GM12874 (cell line): ENCODE data around the gene MACROD2.

ENCODE experiments used
- CTCF ChIP-seq: IDR thresholded peaks from 2 replicates; pipeline ENCODE4 v1.5.1; 2011; ENCODE audit warnings: low read depth, mild to moderate bottlenecking, control low read depth, low read length, moderate library complexity; ENCODE audit not compliant: insufficient read depth

Gene MACROD2

GRCh38 chr20:15916623-15917022 is 1921.3 kb downstream of the MACROD2 start:
- TF ChIP-seq CTCF: no peak

- TF ChIP-seq CTCF: no peak
Measured at GRCh38 chr20:15917283-15917682, 1922.0 kb downstream of the MACROD2 start.

DNA sequence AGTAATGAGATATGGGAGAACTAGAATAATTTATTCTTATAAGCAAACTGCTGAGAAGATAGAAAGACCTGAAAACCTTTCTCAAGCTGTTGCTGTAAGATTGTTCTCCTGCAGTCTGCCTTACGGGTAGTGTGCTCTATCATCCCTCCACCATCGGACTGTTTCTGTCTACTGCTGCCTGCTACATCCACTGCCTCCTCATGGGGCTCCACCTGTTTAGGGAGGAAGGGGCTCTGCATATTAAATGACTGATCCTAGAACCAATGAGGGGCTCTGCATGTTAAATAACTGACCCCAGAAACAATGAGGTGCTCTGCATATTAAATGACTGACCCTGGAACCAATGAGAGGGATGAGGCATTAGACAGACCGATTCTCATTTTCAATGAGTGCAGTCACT is 1923.3 kb downstream of the MACROD2 start:
- TF ChIP-seq CTCF: no peak

DNA sequence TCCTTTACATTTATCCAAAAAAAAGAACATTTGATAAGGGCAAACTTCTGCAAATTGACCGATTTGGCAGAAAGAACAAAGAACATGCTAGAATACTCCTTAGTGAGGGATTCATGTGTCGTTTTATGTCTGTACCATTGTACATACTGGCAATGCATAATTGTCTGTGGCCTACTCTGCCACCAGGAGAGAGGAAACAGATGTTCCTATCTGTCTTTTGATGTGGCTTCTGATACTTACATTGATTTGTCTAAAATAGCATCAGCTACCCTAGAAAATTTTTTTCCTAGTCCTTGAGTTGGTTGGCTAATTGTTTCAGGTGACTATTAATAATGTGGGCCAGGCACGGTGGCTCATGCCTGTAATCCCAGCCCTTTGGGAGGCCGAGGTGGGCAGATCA is 1923.8 kb downstream of the MACROD2 start:
- TF ChIP-seq CTCF: no peak

DNA sequence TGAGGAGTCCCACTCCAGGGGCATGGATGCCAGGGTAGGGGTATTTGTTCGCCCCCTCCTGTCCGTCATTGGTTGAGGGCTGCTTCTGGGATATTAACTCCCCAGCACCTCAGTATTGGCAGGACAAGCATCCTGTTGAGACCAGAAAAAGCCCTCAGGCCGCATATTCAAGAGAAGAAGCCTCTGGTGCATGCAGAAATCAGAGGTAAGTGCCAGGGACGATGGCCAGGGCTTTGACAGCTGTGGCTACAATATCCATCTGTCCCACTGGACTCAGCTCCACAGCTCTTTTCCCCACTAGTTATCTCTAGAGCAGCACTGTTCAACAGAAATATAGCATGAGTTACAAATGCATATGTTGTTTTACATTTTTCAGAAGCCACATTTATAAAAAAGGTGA is 1926.6 kb downstream of the MACROD2 start:
- no peak for TF ChIP-seq CTCF

DNA sequence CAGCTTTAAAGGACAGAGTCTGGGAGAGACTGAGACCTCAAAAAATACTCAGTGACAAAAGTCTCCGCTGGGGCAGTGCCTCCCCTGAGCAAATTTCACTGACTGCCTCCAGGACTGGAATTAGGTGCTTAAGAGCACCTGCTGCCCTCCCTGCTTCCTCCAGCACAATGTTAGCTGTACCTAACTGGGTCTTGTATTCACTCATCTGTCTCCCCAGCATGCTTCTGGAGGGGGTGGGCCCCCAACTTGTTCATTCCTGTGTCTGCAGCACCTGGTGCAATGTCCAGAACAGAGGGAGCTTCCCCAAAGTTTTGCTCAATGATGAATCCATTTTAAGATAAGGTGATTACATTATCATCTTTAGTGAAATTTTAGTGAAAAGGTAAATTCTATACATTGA is 1927.2 kb downstream of the MACROD2 start:
- no peak for TF ChIP-seq CTCF

DNA sequence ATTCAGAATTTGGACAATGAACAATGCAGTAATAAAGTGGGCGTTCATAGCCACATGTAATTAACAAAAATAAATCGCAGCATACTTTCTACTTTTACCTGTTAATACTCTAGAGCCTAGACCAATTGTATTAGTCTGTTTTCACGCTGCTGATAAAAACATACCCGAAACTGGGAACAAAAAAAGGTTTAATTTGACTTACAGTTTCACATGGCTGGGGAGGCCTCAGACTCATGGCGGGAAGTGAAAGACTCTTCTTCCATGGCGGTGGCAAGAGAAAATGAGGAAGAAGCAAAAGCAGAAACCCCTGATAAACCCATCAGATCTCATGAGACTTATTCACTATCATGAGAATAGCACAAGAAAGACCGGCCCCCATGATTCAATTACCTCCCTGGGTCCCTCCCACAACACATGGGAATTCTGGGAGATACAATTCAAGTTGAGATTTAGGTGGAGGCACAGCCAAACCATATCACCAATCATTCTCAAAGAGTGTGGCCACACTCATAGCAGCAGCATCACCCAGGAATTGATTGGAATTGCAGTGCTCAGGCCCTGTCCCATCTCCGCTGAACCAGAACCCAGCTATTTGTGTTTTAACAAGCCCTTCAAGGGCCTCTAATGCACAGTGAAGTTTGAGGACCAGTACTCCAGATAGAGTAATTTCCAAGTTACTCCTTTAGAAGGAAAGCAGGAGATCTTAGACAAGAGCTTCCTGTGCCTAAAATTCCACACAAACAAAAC is 1927.9 kb downstream of the MACROD2 start:
- no peak for TF ChIP-seq CTCF
